Measurements from ENCODE around the gene SPTLC1.
"Not testable (repeated sequence)": the region's sequence is repeated elsewhere in the genome, so short reads cannot be mapped to it uniquely, and the experiment has no call there.

Gene SPTLC1

DNA sequence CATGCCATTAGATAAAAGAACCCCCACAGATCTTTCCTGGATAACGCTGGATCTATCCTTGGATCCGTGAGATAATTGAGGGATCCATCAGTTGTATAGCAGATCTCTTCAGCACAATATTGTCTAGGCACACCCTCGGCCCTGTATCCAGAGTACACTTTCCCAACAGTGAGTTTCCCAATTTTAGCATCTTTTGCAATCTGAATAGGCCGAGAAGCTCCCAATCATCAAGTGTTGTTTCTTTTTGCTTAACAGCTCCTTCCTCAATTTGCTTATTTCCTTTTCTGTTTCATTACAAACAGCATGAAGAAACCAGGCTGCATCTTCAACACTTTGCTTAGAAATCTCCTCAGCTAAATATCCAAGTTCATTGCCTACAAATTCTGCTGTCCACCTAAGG lies 4.4 kb upstream of the SPTLC1 start:
- no peak overlapping the region for H3K4me3 ChIP-seq (ENCODE audit: low read depth, low read length, poor library complexity, severe bottlenecking)
- no peaks in the 10 kb centered on the region for H3K36me3 ChIP-seq (ENCODE audit: insufficient read depth, low read length)
- no peaks in the 10 kb centered on the region for H4K20me1 ChIP-seq (ENCODE audit: insufficient read depth, low read length)
- H3K9me3 ChIP-seq (ENCODE audit: low read length), result no peaks in the 10 kb centered on the region
- H3K4me2 ChIP-seq (ENCODE audit: low read length), result no peak overlapping the region
- H3K9ac ChIP-seq (ENCODE audit: low read length), result no peak overlapping the region
- H3K9me2 ChIP-seq (ENCODE audit: low read depth, low read length), result no peaks in the 10 kb centered on the region
- peaks cover 5% of the 10 kb centered on the region for H3K79me2 ChIP-seq (ENCODE audit: insufficient read depth, low read length)
- H3F3A ChIP-seq (ENCODE audit: insufficient read depth, low read length), result no peaks in the 10 kb centered on the region
- TF ChIP-seq, protein P1, sequence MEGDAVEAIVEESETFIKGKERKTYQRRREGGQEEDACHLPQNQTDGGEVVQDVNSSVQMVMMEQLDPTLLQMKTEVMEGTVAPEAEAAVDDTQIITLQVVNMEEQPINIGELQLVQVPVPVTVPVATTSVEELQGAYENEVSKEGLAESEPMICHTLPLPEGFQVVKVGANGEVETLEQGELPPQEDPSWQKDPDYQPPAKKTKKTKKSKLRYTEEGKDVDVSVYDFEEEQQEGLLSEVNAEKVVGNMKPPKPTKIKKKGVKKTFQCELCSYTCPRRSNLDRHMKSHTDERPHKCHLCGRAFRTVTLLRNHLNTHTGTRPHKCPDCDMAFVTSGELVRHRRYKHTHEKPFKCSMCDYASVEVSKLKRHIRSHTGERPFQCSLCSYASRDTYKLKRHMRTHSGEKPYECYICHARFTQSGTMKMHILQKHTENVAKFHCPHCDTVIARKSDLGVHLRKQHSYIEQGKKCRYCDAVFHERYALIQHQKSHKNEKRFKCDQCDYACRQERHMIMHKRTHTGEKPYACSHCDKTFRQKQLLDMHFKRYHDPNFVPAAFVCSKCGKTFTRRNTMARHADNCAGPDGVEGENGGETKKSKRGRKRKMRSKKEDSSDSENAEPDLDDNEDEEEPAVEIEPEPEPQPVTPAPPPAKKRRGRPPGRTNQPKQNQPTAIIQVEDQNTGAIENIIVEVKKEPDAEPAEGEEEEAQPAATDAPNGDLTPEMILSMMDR (IDR thresholded peaks at IDR 0.05; ENCODE audit: low read length), result no peak
- TF ChIP-seq EZH2 (IDR thresholded peaks at IDR 0.05; ENCODE audit: borderline replicate concordance, low read length), result no peak
- peaks cover 6% of the 10 kb centered on the region for H3K4me1 ChIP-seq (ENCODE audit: insufficient read depth, low read length, severe bottlenecking)
- H2AFZ ChIP-seq (ENCODE audit: low read length), result no peak overlapping the region
- no peak overlapping the region for H3K27ac ChIP-seq (ENCODE audit: low read depth, low read length, poor library complexity, severe bottlenecking)
- no peaks in the 10 kb centered on the region for H3K27me3 ChIP-seq (ENCODE audit: insufficient read depth, low read length)

DNA sequence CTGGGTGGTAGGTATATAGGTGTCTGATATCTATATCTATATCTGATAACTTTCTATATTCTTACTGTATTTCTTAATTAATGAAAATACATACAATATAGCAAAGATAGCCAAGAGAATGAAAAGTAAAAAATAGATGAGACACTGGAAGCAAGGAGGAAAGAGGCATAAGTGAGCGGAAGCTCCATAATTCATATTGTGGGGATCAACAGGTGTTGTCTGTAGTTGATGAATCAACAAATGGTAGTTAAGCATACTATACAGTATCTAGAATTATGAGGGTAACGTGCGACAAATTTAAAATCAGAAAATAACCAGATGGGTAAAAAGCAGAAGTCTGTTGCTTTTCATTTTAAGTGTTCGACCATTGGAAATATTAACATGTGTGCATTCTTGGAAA lies 7.1 kb downstream of the SPTLC1 start:
- H4K20me1 ChIP-seq (ENCODE audit: insufficient read depth, low read length), result no peaks in the 10 kb centered on the region
- no peak overlapping the region for H3K27ac ChIP-seq (ENCODE audit: low read depth, low read length, poor library complexity, severe bottlenecking)
- peaks cover 29% of the 10 kb centered on the region for H3K36me3 ChIP-seq (ENCODE audit: insufficient read depth, low read length)
- H3K9me2 ChIP-seq (ENCODE audit: low read depth, low read length), result no peaks in the 10 kb centered on the region
- H3K4me1 ChIP-seq (ENCODE audit: insufficient read depth, low read length, severe bottlenecking), result peaks cover 3% of the 10 kb centered on the region
- no peak overlapping the region for H3K4me3 ChIP-seq (ENCODE audit: low read depth, low read length, poor library complexity, severe bottlenecking)
- no peak overlapping the region for H3K4me2 ChIP-seq (ENCODE audit: low read length)
- TF ChIP-seq, protein P1 (IDR thresholded peaks at IDR 0.05; ENCODE audit: low read length), result no peak
- no peak for TF ChIP-seq EZH2 (IDR thresholded peaks at IDR 0.05; ENCODE audit: borderline replicate concordance, low read length)
- no peaks in the 10 kb centered on the region for H3F3A ChIP-seq (ENCODE audit: insufficient read depth, low read length)
- no peak overlapping the region for H3K9ac ChIP-seq (ENCODE audit: low read length)
- H3K9me3 ChIP-seq (ENCODE audit: low read length), result no peaks in the 10 kb centered on the region
- no peak overlapping the region for H2AFZ ChIP-seq (ENCODE audit: low read length)
- H3K27me3 ChIP-seq (ENCODE audit: insufficient read depth, low read length), result no peaks in the 10 kb centered on the region
- peaks cover 2% of the 10 kb centered on the region; the same call in 1 of the 2 replicates for H3K79me2 ChIP-seq (ENCODE audit: insufficient read depth, low read length)

DNA sequence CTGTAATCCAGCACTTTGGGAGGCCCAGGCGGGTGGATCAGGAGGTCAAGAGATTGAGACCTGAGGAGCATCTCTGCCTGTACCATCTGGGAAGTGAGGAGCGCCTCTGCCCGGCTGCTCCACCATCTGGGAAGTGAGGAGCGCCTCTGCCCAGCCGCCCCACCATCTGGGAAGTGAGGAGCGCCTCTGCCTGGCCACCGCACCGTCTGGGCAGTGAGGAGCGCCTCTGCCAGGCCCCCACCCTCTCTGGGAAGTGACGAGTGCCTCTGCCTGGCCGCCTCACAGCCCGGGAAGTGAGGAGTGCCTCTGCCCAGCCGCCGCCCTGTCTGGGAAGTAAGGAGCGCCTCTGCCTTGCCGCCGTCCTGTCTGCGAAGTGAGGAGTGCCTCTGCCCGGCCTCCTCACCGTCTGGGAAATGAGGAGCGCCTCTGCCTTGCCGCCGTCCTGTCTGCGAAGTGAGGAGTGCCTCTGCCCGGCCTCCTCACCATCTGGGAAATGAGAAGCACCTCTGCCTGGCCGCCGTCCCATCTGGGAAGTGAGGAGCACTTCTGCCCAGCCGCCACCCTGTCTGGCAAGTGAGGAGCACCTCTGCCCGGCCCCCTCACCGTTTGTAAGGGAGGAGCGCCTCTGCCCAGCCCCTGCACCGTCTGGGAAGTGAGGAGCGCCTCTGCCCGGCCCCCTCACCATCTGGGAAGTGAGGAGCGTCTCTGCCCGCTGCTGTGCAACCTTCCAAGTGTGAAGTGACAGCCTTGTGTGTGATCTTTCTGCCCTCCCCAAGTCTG lies 9.6 kb downstream of the SPTLC1 start:
- not testable (repeated sequence) for H3K79me2 ChIP-seq (ENCODE audit: insufficient read depth, low read length); H3F3A ChIP-seq (ENCODE audit: insufficient read depth, low read length); H3K27ac ChIP-seq (ENCODE audit: low read depth, low read length, poor library complexity, severe bottlenecking); H3K27me3 ChIP-seq (ENCODE audit: insufficient read depth, low read length); H3K4me2 ChIP-seq (ENCODE audit: low read length); H3K9me2 ChIP-seq (ENCODE audit: low read depth, low read length); H3K4me1 ChIP-seq (ENCODE audit: insufficient read depth, low read length, severe bottlenecking); H3K4me3 ChIP-seq (ENCODE audit: low read depth, low read length, poor library complexity, severe bottlenecking); H4K20me1 ChIP-seq (ENCODE audit: insufficient read depth, low read length); H3K9ac ChIP-seq (ENCODE audit: low read length); H2AFZ ChIP-seq (ENCODE audit: low read length); H3K9me3 ChIP-seq (ENCODE audit: low read length)
- H3K36me3 ChIP-seq (ENCODE audit: insufficient read depth, low read length), result peaks cover 12% of the 10 kb centered on the region

DNA sequence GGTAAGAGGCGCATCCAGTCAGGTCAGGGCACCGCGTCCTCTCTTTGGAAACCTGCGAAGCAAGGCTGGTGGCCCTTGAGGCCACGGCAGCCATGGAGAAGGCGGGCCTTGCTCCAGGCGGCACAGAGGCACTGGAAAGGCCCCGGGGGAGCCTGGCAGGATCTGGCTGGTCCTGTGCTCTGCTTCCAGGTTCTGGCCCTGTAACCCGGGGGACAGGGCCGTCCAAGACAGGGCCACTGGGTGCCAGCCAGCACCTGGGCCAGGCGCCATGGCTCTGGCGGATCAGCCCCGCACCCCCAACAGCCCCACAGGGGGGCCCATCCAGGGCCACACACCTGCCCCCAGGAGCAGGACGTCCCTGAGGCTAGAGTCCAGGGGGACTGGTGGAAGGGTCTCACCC lies 11.6 kb downstream of the SPTLC1 start:
- not testable (repeated sequence) for H3K4me3 ChIP-seq (ENCODE audit: low read depth, low read length, poor library complexity, severe bottlenecking); H3K9ac ChIP-seq (ENCODE audit: low read length); H3K4me2 ChIP-seq (ENCODE audit: low read length); H3K9me3 ChIP-seq (ENCODE audit: low read length); H3K79me2 ChIP-seq (ENCODE audit: insufficient read depth, low read length); H3K27me3 ChIP-seq (ENCODE audit: insufficient read depth, low read length); H3K36me3 ChIP-seq (ENCODE audit: insufficient read depth, low read length); H3K4me1 ChIP-seq (ENCODE audit: insufficient read depth, low read length, severe bottlenecking); H2AFZ ChIP-seq (ENCODE audit: low read length); H3K27ac ChIP-seq (ENCODE audit: low read depth, low read length, poor library complexity, severe bottlenecking); H3K9me2 ChIP-seq (ENCODE audit: low read depth, low read length); H3F3A ChIP-seq (ENCODE audit: insufficient read depth, low read length); H4K20me1 ChIP-seq (ENCODE audit: insufficient read depth, low read length)
